Measurements from ENCODE around the gene MAD1L1. TPM values are rescaled to one million over a fixed set of nuclear protein-coding genes. Genes with fewer than 3 reads are reported as not detected.

The MAD1L1 gene
- total and polyA plus RNA-seq, 2 of the 8 experiments (the other 6 are each of a cell fraction or from before 2014, with no cell fraction given), result 40.4 to 44.6 TPM

DNA sequence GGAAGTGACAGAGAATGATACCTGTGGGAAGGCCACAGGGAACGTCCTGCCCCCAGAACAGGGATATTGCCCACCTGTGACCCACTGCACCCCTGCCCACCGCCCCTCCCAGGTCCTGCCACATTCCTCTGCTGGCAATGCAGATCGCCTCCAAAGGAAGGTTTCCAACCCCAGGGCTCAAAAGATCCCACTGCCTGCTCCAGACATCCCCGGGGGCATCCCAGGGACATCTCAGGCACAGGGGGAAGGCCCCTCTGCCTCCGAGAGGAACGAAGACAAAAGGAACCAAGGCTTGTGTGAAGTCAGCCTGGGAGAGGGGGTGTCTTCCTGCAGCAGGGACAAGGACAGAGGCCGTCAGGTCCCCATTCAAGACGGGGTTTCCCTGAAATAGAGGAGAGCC, 37.8 kb upstream of the MAD1L1 start:
- Histone ChIP-seq H3K23me2 (ENCODE audit: low read depth, low read length) (no peaks in the 10 kb centered on the region), H2BK12ac (ENCODE audit: low read depth, low read length) (no peak overlapping the region), H2BK5ac (ENCODE audit: low read depth, low read length) (peak overlapping the region; percentile 66; the same call in 1 of the 2 replicates), H2BK15ac (ENCODE audit: low read length) (no peak overlapping the region), H3K36me3 (ENCODE audit: control insufficient read depth in 2 of 4, insufficient read depth in 4 of 4, low read length in 3 of 4) (peaks cover 0 to 9% (median 4%) of the 10 kb centered on the region in 4 experiments; a peak in 2 of 8 replicates), H2AFZ (ENCODE audit: low read length) (no peak overlapping the region), H3K56ac (replicated peaks; ENCODE audit: insufficient read length, low read depth, low read length) (no peak overlapping the region), H3K18ac (ENCODE audit: extremely low read depth, low read length) (no peak overlapping the region), H2AK5ac (ENCODE audit: low read depth, low read length) (no peak overlapping the region), H3K79me1 (ENCODE audit: low read depth, low read length) (no peaks in the 10 kb centered on the region), H2BK20ac (ENCODE audit: low read length) (no peak overlapping the region), H3K9ac (replicated peaks in 1 of 4; ENCODE audit: extremely low read depth in 1 of 4, low read depth in 3 of 4, low read length in 3 of 4) (no peak overlapping the region), H3K23ac (ENCODE audit: insufficient read length) (no peak overlapping the region), H3K4me3 (ENCODE audit: extremely low read depth in 1 of 4, insufficient read depth in 2 of 4, low read depth in 3 of 4, low read length in 4 of 4) (no peak overlapping the region), H3K79me2 (ENCODE audit: control insufficient read depth in 1 of 2, insufficient read depth in 2 of 2, low read length in 2 of 2) (no peaks in the 10 kb centered on the region), H3K4me1 (replicated peaks in 1 of 4; ENCODE audit: control insufficient read depth in 3 of 4, insufficient read depth in 4 of 4, low read length in 3 of 4) (peaks cover 0 to 12% (median 6%) of the 10 kb centered on the region in 4 experiments; a peak in 6 of 7 replicates), H3K14ac (ENCODE audit: insufficient read length) (no peak overlapping the region), H4K20me1 (replicated peaks in 1 of 2; ENCODE audit: control insufficient read depth in 1 of 2, insufficient read depth in 2 of 2, low read length in 2 of 2) (peaks cover 0 to 2% of the 10 kb centered on the region in 2 experiments), H3K4ac (replicated peaks; ENCODE audit: insufficient read length, low read depth, low read length) (no peak overlapping the region), H4K8ac (ENCODE audit: extremely low read depth, insufficient read depth, low read length) (no peak overlapping the region), H3K27ac (ENCODE audit: low read depth, low read length) (no peak overlapping the region), H2BK120ac (replicated peaks; ENCODE audit: low read depth, low read length) (no peak overlapping the region), H4K5ac (ENCODE audit: insufficient read length, low read depth, low read length) (no peak overlapping the region), H3K9me3 (ENCODE audit: insufficient read depth in 2 of 2, low read depth in 1 of 2, low read length in 1 of 2) (no peaks in the 10 kb centered on the region; a peak in 1 of 4 replicates), H3K27me3 (replicated peaks in 1 of 4; ENCODE audit: control insufficient read depth in 3 of 4, extremely low read depth in 1 of 4, insufficient read depth in 3 of 4, low read length in 3 of 4) (no peaks in the 10 kb centered on the region), H4K91ac (replicated peaks; ENCODE audit: insufficient read length, low read length) (peak overlapping the region; percentile 91), H3K4me2 (ENCODE audit: insufficient read depth in 1 of 2, low read depth in 2 of 2, low read length in 2 of 2) (peak overlapping the region in 1 of 2 experiments; percentile 43; a peak in 1 of 4 replicates)
- TF ChIP-seq GTF2F1 (IDR thresholded peaks at IDR 0.05; ENCODE audit: borderline replicate concordance, low read depth, low read length) (no peak), CTBP2 (IDR thresholded peaks at IDR 0.05; ENCODE audit: borderline replicate concordance, insufficient read depth, insufficient read length, low read length) (no peak), SAP30 (IDR thresholded peaks at IDR 0.05; ENCODE audit: insufficient read depth, insufficient replicate concordance, low read length) (no peak), RAD21 (IDR thresholded peaks at IDR 0.05 in 1 of 2, conservative IDR thresholded peaks at IDR 0.05 in 1 of 2; ENCODE audit: low read depth in 2 of 2, low read length in 2 of 2) (no peak), RFX5 (IDR thresholded peaks at IDR 0.05; ENCODE audit: borderline replicate concordance, low read depth, low read length) (no peak), SUZ12 (IDR thresholded peaks at IDR 0.05; ENCODE audit: low read length) (no peak), POLR2A (IDR thresholded peaks at IDR 0.05; ENCODE audit: control extremely low read depth in 1 of 2, low read depth in 2 of 2, low read length in 2 of 2) (no peak)
- TF ChIP-seq, protein P1, sequence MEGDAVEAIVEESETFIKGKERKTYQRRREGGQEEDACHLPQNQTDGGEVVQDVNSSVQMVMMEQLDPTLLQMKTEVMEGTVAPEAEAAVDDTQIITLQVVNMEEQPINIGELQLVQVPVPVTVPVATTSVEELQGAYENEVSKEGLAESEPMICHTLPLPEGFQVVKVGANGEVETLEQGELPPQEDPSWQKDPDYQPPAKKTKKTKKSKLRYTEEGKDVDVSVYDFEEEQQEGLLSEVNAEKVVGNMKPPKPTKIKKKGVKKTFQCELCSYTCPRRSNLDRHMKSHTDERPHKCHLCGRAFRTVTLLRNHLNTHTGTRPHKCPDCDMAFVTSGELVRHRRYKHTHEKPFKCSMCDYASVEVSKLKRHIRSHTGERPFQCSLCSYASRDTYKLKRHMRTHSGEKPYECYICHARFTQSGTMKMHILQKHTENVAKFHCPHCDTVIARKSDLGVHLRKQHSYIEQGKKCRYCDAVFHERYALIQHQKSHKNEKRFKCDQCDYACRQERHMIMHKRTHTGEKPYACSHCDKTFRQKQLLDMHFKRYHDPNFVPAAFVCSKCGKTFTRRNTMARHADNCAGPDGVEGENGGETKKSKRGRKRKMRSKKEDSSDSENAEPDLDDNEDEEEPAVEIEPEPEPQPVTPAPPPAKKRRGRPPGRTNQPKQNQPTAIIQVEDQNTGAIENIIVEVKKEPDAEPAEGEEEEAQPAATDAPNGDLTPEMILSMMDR (IDR thresholded peaks at IDR 0.05; ENCODE audit: control extremely low read depth in 1 of 3, insufficient read depth in 1 of 3, low read depth in 1 of 3, low read length in 3 of 3), result no peak
- FAIRE-seq (no peak), DNase-seq (ENCODE audit: low read depth in 1 of 2, low spot score in 2 of 2) (no peak)
- ChIA-PET POLR2A (ENCODE audit: partially characterized antibody) (interaction anchor here (0.8 to 1.6 kb wide), 6 partner anchors 12 to 79 kb away, joined by 3 to 5 read pairs (median 3); partner anchors contain the start of genes MRM2 and NUDT1), CTCF (ENCODE audit: partially characterized antibody) (interaction anchor here (1.1 kb wide), 2 partner anchors 22 to 38 kb away, joined by 3 to 4 read pairs; partner anchors contain the start of gene MAD1L1)
- 85% methylated on average over 6 of the region's 8 CpGs; no CpG with 5 or more reads in 1 of the 2 experiments for WGBS, 2 experiments (ENCODE audit: extremely low coverage in 1 of 2, insufficient coverage in 1 of 2, insufficient read length in 1 of 2, insufficient replicate concordance in 2 of 2, low coverage in 1 of 2, low lambda C conversion rate in 2 of 2, missing lambda C conversion rate in 1 of 2)
